Activated CD8-positive, alpha-beta memory T cell treated with anti-CD3 and anti-CD28 coated beads, Interleukin-2, amount 50 U/mL, for 1 hour (primary cell): Measurements from ENCODE around the gene BDKRB2.
A peak's percentile ranks its signal among the peaks of the same experiment; 100 is the strongest.

ENCODE experiments used
- DNase-seq: peaks from one replicate; pipeline ENCODE4 v3.0.0-alpha.2; 2020; ENCODE audit errors: extremely low read depth

The BDKRB2 gene

DNA sequence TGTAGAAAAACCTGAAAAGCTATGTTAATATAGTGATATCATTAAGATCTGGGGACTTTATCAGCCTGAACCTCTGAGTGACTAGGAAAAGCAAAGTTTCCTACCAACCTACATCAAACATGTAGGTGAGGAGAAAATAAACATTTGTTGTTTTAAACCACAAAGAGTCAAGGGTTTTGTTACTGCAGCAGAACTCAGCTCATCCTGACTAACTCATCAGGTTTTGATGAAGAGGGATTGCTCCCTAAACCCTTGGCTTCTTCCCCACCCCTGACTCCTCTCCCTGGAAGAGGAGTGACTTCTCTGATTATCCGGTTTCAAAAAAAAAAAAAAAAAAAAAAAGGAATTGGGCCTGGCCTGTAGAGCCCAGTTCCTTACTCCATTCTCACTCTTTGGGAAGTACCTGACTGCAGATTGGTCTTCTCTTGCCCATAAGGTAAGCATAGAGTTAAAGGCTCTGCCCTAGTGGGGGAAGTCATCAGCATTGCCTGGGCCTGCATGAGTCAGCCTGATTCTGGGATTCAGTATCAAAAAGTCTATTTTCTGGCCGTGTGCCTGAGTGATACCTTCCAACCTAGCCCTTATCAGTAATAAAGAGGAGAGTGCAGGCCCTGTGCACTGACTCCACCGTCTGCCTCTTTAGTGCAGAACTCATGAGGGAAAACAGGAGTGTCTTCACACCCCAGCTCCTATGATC is 68.3 kb downstream of the BDKRB2 start:
- DNase-seq: no peak

DNA sequence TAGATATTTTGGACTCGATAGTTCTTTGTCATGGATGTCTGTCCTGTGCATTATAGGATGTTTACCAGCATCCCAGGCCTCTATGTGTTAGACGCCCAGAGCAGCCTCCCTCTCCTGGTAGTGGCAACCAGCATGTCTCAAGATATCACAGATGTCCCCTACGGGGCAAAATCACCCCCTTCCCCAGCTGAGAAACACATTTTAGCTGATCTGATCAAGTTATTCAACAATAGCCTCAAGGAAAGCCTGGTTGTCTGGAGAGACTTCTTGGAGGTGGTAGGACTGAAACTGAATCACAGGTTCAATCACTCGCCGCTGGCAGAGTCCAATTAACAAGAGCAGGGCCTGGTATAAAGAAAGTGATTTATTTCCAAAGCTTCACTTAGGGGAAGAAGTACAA is 69.0 kb downstream of the BDKRB2 start:
- no peak for DNase-seq

DNA sequence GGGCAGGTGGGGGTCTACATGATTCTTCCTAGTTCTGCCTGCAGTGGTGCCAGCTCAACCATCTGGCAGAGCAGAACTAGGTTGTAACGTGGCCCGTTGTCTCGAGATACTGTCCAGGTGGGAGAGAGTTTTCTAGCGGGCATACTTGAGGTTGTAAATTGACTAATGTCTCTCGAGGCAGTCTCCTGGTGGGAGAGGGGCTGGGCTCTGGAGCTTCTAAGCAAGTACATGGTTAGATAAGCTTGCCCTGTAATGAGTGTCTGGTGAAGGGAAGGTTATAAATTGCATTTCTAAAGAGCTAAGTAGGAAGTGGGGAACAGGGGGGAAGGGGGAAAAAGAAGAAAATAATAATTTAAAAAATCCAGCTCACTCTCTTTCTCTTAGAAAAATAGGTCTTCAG is 69.5 kb downstream of the BDKRB2 start:
- no peak for DNase-seq

DNA sequence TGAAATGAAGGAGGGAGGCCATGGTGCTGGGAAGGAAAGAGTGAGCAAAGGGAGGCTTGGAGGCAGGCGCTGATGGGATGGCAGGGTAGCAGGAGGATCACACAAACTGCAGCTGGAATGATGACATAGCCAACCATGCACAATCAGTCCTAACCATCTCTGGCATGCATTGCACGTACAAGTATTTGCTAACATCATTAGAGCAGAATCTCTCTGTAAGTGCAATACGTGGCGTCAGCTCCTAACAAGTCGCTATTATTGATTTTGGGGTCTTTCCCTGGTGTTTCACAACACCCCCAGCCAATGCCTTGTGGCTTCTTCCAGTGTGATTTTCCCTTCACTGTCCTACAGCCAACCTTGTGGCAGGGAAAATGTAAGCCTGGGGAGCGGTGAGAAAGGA is 69.9 kb downstream of the BDKRB2 start:
- no peak for DNase-seq

DNA sequence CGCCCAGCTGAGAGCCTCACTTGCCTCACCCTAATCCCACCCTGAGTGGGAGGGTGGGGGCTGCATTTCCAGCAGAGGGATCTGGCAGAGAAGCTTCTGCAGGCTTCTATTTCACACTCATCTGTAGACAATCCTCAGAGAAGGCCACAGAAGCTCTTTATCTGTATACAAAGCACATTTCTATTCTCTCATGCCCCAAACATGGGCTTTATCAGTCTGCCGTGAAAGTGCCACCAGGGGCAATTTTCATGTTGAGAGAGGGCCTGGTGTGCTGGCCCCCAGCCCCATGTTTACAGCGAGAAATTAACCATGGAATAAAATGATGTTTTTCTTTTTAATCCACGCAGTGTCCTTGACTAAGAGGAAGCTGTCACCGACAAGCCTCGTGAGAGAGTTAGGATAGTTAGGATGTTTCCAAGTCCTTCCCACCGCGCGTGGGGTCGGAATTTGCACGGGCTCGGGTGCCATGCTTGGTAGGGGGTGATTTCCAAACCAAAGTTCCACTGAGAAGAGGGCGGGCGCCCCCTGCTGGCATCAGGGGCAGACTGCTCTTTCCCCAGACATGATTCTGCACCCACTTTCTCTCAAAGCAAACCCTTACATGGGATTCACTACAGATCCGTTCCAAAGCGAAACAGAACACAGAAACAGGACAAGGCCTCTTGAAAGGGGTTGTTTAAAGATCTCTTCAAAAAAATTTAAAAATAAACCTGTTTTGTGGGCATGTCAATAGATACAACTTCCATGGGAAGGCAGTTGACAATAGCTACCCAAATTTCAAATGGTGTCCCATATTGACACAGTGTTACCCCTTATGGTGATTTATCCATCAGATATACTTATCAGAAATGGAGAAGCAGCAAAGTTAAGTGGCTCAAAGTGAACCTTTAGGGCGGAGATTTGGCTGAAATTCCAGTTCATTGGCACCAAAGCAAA is 70.8 kb downstream of the BDKRB2 start:
- DNase-seq: peak; percentile 11

DNA sequence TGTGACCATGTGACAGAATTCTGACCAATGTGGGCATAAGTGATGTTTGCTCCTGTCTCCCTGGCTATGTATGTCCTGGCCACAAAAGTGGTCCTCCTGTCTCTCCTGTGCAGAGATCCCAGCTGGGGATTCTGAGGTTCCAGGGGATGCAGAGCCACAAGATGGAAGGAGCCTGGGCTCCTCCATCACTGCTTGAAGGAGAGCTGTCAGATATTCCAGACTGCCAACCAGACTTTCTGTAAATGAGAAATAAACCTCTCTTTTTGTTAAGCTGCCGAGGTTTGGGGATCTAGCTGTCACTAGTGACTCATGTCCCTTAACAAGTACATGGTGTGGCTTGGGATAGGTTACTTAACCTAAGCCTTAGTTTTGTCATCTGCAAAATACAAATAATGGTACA is 73.3 kb downstream of the BDKRB2 start:
- DNase-seq: no peak

DNA sequence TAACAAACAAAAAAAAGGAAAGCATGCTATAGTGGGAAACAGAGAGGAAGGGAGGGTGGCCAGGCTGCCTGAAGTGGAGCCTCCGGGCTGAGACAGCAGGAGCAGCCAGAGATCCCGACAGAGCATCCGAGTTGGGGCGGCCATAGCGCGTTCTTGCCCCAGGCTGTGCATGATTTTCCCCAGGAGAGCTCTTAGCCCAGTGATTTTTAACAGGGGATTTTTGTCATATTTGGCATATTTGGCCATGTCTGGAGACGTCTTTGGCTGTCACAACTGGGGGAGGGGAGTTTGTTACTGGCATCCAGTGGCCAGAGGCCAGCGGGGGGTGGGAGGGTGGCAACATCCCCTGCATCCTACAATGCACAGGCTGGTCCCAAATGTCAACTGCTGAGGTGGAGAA is 74.9 kb downstream of the BDKRB2 start:
- no peak for DNase-seq

DNA sequence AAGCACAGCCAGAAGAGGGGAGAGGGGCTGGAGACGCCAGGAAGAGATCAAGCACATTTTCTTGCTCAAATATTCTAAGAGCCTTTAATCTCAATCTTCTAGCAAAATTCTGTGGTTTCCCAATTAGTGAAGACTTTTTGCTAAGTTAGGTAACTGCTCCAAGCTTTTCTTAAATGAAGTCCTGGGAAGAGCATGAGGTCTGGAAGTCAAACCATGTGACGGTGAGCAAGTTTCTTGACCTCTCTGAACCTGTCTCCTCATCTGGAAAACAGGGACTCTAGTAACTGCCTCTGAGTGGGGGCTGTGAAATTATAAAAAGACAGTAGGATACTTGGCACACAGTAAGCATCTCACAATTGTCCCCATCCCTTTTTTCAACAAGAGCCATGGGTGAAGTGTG is 75.5 kb downstream of the BDKRB2 start:
- no peak for DNase-seq

DNA sequence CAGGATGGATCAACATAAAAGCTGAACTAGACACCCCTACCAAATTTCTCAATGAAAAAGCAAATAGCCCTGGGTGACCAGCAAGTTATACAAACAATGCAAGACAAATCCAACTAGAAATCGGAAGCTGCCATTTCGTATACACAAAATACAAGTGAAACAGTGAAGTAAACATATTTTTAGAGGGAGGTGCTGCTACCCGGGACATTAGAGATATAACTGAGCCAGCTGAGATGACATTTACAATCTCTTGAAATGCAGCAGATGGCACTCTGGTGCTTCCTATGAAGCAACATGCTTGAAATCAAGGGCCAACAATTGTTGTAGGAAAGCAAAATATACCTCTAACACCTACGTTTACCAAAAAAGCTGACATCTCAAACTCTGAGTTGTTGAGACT is 76.8 kb downstream of the BDKRB2 start:
- DNase-seq: no peak

DNA sequence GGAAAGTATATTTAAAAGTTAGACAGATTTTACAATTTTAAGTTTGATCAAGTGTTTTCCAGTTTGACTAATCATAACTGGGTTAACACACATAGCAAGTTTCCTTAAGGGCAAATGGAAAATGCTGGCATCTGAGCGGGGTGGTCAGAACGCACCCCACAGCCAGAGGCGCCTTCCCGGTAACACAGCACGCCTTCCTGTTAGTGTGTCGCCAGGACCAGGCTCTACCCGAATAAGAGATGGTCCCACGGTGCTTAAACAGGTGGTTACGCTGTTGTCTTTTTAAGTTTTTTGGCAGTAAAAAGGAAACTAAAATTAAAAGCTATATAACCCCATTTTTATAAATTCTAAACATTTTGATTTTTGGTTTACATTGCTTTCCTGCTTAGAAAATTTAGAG is 79.4 kb downstream of the BDKRB2 start:
- no peak for DNase-seq

DNA sequence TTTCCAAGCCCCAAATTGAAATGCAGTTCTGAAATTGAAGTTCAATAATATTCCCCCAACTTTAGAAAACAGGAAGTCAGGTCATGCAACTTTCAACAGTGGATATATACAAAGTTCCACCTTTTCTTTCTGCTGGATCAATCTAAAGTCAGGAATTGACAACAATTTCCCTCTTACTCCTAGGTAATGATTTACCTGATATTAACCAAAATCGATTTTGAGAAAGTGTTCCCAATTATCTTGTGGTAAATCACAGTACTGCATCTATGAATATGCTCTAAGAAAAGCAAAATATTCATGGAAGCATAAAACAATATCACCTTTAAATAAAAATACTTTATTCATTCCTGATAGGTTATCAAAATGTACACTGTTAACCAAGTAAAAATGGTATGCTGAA is 79.8 kb downstream of the BDKRB2 start:
- DNase-seq: no peak

DNA sequence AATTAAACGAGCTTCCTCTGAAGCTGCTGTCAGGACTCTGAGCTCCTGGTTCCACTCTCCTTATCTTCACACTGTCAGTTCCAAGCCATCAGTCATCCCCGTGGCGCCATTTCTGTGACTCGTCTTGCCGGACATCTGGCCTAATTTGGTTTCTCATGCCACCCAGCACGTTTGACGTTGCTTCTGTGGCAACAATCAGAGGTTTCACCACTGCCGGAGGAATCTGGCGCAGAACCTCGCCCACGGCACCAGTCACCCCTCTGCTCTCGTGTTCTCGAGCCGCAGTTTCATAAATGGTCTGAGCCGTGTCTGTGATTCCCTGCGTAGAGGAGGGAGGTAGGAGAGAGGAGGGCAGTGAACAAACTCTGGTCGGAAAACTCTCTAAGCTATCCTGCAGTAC is 81.0 kb downstream of the BDKRB2 start:
- DNase-seq: no peak

DNA sequence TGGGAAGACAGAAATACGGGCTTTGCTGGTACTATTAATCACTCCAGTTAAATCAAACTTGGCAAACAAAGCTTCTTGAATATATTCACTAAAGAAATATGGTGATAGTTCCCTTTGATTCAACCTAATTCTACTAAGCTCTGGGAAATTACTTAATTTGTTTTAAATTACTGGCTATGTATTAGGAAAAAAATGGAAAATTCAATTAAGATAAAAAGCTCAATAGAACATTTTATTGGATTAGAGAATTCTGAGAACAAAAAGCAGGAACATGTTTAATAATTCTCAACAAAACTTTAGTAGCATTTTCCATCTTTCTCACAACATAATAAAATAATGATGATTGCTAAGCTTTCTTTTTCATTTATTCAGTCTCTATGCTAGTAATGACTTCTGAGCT is 81.6 kb downstream of the BDKRB2 start:
- no peak for DNase-seq

DNA sequence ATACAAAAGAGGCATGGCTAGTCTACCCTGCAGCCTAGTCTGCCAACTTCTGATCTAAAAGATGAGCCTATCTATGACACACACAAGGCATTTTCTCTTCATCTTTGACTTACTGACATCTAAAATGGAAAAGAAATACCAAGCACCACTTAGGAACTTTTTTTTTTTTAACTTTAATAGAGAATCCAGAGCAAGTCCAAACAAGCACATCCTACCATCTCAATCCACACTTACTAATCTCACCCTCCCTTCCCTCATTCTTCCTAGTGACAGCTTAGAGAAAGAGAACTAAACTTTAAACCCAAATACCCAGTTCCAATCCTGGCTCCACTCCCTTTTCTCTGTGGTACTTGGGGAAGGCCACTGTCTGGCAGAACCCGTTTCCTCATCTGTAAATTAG is 83.2 kb downstream of the BDKRB2 start:
- DNase-seq: no peak
